Mesothelial cell of epicardium (in vitro differentiated cells): ENCODE results near the gene OXGR1. TPM values are rescaled to one million over a fixed set of nuclear protein-coding genes. Genes with fewer than 3 reads are reported as not detected.

Experiments used
- DNase-seq, 2 experiments: peaks; one replicate each; pipeline ENCODE4 v3.0.0; 2021; ENCODE audit warnings: low spot score in 2 of 2; ENCODE audit not compliant: unreplicated experiment in 2 of 2
- H3K27ac Mint-ChIP-seq: 2 replicates; pipeline ENCODE4 v1.8.0; 2021; ENCODE audit warnings: mixed read lengths
- H3K27me3 Mint-ChIP-seq: 2 replicates; pipeline ENCODE4 v1.8.0; 2021; ENCODE audit warnings: low read depth, mixed read lengths
- H3K36me3 Mint-ChIP-seq: 2 replicates; pipeline ENCODE4 v1.8.0; 2021; ENCODE audit warnings: mixed read lengths
- H3K4me1 Mint-ChIP-seq: 2 replicates; pipeline ENCODE4 v1.8.0; 2021; ENCODE audit warnings: mixed read lengths
- H3K4me3 Mint-ChIP-seq: 2 replicates; pipeline ENCODE4 v1.8.0; 2021; ENCODE audit warnings: mild to moderate bottlenecking, moderate library complexity, mixed read lengths
- H3K9me3 Mint-ChIP-seq: 2 replicates; pipeline ENCODE4 v1.8.0; 2021; ENCODE audit warnings: mixed read lengths
- total RNA-seq: library from RNA; stranded (reverse); gene quantifications from 3 replicates; pipeline ENCODE4 v1.2.1, GENCODE V29; 2021
- TF ChIP-seq, protein P1 (sequence below): fragments of 200-600 bp; sonication (generic); IDR thresholded peaks from one replicate; pipeline ENCODE4 v1.5.0; 2021; ENCODE audit warnings: antibody characterized with exemption; ENCODE audit not compliant: unreplicated experiment

The OXGR1 gene
- total RNA-seq, 1 donor from 2014 or later, result 0.18 TPM

DNA sequence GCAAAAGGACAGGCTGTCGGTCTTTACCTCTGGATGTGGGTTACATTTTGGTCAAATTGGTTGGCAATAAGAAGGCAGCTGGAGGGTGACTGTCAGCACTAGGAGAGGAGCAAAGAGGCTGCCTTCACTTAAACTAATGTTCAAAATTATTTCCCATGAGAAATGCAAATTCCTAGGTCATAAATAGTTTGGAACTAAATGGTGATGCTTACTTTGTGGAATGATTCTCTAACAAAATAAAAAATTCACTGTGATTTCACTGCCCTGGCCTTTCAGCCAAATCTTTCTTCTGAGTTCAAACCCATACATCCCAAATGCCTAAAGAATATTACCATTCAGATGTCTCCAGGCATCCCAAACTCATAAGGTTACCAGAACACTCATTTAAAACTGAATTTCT lies 25.0 kb upstream of the OXGR1 start:
- DNase-seq, result no peak
- Mint-ChIP-seq H3K36me3 (no peaks in the 10 kb centered on the region), H3K27me3 (no peaks in the 10 kb centered on the region), H3K4me1 (peaks cover 15% of the 10 kb centered on the region), H3K27ac (no peak overlapping the region), H3K9me3 (peaks cover 3% of the 10 kb centered on the region), H3K4me3 (no peak overlapping the region)
- TF ChIP-seq, protein P1, sequence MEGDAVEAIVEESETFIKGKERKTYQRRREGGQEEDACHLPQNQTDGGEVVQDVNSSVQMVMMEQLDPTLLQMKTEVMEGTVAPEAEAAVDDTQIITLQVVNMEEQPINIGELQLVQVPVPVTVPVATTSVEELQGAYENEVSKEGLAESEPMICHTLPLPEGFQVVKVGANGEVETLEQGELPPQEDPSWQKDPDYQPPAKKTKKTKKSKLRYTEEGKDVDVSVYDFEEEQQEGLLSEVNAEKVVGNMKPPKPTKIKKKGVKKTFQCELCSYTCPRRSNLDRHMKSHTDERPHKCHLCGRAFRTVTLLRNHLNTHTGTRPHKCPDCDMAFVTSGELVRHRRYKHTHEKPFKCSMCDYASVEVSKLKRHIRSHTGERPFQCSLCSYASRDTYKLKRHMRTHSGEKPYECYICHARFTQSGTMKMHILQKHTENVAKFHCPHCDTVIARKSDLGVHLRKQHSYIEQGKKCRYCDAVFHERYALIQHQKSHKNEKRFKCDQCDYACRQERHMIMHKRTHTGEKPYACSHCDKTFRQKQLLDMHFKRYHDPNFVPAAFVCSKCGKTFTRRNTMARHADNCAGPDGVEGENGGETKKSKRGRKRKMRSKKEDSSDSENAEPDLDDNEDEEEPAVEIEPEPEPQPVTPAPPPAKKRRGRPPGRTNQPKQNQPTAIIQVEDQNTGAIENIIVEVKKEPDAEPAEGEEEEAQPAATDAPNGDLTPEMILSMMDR, result no peak

GRCh38 chr13:97018029-97018819 lies 23.9 kb upstream of the OXGR1 start:
- TF ChIP-seq, protein P1, result peak; percentile 76
- peak overlapping the region; percentile 71 for H3K4me3 Mint-ChIP-seq
- peaks cover 15% of the 10 kb centered on the region for H3K4me1 Mint-ChIP-seq
- no peaks in the 10 kb centered on the region for H3K36me3 Mint-ChIP-seq
- H3K9me3 Mint-ChIP-seq, result peaks cover 3% of the 10 kb centered on the region
- H3K27me3 Mint-ChIP-seq, result no peaks in the 10 kb centered on the region
- peak in 1 of 2 experiments; percentile 52 for DNase-seq
- peak overlapping the region; percentile 89 for H3K27ac Mint-ChIP-seq

DNA sequence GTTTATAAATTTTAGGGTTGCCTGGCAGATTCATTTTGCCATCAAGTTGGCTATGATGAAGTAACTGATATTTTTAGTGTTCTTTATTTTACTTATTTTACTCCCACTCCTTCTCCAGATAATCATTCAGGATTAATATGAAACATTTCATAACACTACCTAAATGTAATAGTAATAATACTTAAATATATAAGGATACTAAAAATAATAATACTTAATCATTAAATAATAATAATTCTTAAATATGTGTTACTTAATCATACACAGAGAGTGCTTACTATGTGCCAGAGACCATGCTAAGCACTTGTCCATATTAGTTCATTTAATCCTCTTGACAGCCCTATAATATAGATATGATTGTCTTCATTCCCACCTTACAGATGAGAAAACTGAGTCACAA lies 23.0 kb upstream of the OXGR1 start:
- Mint-ChIP-seq H3K27me3 (no peaks in the 10 kb centered on the region), H3K9me3 (peaks cover 3% of the 10 kb centered on the region), H3K27ac (no peak overlapping the region), H3K4me3 (no peak overlapping the region), H3K36me3 (no peaks in the 10 kb centered on the region), H3K4me1 (peaks cover 15% of the 10 kb centered on the region)
- DNase-seq, result no peak
- TF ChIP-seq, protein P1, result no peak

DNA sequence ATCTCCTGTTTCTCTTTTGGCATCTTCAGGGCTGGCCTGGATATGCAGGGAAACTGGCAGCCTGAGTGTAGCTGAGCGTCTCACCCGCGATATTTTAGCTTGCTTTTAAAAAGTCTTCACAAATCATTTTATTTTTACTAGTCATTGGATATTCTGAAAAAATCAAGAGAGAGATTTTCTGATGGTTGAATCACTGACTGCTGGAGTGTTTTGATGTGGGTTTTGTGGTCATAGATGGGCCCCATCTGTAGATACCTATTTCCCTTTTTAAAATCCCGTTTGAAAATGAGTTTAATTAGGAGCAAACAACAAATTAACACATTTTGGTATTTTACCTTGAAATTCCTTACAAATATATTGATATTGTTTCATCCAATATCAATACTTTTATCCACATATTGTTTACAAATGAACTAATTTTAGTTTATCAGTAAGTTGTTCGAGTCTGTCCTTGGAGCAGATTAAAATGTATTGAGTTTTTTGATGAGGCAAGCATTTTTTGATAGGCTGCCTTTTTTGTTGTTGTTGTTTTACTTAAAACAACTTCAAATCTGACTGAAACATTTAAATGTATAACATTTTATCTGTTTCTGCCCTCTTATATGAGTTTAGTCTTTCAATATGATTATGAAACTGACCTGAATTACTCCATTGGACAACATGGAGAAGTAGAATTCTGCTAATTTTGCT lies 21.5 kb upstream of the OXGR1 start:
- Mint-ChIP-seq H3K4me1 (peaks cover 12% of the 10 kb centered on the region), H3K27me3 (no peaks in the 10 kb centered on the region), H3K36me3 (no peaks in the 10 kb centered on the region), H3K4me3 (no peak overlapping the region), H3K27ac (no peak overlapping the region), H3K9me3 (peaks cover 3% of the 10 kb centered on the region)
- TF ChIP-seq, protein P1, result no peak
- no peak for DNase-seq

DNA sequence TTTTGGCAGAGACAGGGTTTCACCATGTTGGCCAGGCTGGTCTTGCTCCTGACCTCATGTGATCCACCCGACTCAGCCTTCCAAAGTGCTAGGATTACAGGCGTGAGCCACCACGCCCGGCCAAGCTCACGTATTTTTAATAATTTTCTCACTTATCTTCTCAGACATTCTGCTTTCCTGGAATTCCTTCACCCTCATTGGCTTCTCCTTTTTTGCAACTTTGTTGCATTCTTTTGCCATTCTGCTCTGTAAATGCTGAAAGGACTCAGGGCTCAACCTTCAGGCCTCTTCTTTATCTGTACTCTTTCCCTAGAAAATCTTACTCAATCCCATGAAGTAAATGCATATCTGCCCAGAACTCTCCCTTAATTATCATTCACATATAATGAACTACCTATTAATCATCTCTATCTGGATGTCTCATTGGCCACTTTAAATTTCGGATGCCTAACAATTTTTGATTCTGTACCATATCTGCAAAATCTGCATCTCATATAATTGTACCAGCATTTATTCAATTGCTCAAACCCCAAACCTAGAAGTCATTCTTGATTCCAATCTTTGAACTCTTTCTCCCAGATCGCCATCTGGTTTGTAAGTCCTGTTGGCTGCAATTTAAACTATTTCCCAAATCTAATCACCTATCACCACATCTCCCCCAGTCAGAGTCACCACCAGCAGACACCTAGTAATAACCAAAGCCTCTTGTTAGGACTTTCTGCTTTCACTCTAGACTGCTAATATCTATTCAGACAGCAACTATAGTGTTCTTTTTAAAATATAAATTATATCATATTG lies 18.2 kb upstream of the OXGR1 start:
- Mint-ChIP-seq H3K36me3 (no peaks in the 10 kb centered on the region), H3K4me1 (peaks cover 3% of the 10 kb centered on the region), H3K27me3 (no peaks in the 10 kb centered on the region), H3K27ac (no peak overlapping the region), H3K9me3 (peaks cover 3% of the 10 kb centered on the region), H3K4me3 (no peak overlapping the region)
- TF ChIP-seq, protein P1, result no peak
- DNase-seq, result no peak
